Activated T-cell treated with anti-CD3 and anti-CD28 coated beads, Interleukin-2, amount 50 U/mL, for 24 hours (primary cell): Measurements from ENCODE around the gene DSCAML1.
A peak's percentile ranks its signal among the peaks of the same experiment; 100 is the strongest.
"Not testable (repeated sequence)": the region's sequence is repeated elsewhere in the genome, so short reads cannot be mapped to it uniquely, and the experiment has no call there.

Experiments
- DNase-seq: peaks from one replicate; pipeline ENCODE4 v3.0.0-alpha.2; 2020
- H3K27ac Mint-ChIP-seq: 2 replicates; pipeline ENCODE4 v1.8.0; 2020; ENCODE audit warnings: mild to moderate bottlenecking, mixed read lengths
- H3K27me3 Mint-ChIP-seq: 2 replicates; pipeline ENCODE4 v1.8.0; 2020; ENCODE audit warnings: mixed read lengths
- H3K36me3 Mint-ChIP-seq: 2 replicates; pipeline ENCODE4 v1.8.0; 2020; ENCODE audit warnings: low read depth, mixed read lengths
- H3K4me1 Mint-ChIP-seq: 2 replicates; pipeline ENCODE4 v1.8.0; 2020; ENCODE audit warnings: low read depth, mixed read lengths
- H3K4me3 Mint-ChIP-seq: 2 replicates; pipeline ENCODE4 v1.8.0; 2020; ENCODE audit warnings: mild to moderate bottlenecking, moderate library complexity, mixed read lengths
- H3K9me3 Mint-ChIP-seq: 2 replicates; pipeline ENCODE4 v1.8.0; 2020; ENCODE audit warnings: mixed read lengths

DSCAML1 gene

DNA sequence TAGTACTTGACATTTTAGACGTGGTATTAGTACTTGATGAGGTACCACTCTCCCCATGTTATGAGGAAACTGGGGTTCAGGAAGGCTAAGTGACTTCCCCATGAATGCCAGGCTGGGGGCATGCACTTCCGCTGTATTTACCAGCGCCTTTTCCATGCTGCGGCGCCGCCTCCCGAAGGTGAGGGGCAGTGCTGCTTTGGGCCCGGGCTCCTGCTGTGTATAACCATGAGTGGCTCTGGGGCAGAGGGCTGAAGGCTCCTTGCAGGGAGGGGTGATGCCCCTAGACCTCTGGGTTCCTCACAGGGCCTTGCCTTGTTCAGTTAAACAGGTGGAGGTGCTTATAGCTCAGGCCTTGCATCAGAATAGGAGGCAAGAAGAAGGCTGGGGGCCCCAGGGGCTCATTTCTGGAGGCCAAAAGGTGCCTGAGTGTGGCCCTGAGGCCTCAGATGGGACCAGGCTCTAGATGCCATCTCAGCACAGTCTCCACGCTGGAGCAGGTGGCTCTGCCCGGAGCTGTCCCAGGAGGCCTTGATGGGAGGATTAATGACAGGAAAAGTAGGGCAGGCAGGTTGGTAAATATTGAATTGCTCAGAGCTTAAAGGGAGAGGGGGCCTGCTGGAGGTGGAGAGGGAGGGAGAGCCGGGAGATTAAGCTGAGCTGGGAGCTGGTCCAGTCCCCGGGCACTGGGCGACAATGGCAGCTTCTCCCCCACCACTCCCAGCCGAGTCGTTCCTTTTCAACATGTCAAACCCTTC lies 339.8 kb downstream of the DSCAML1 start:
- peaks cover 19% of the 10 kb centered on the region for H3K4me1 Mint-ChIP-seq
- H3K36me3 Mint-ChIP-seq = peaks cover 2% of the 10 kb centered on the region
- peaks cover 2% of the 10 kb centered on the region for H3K27me3 Mint-ChIP-seq
- peaks cover 18% of the 10 kb centered on the region for H3K9me3 Mint-ChIP-seq
- H3K27ac Mint-ChIP-seq = no peak overlapping the region
- no peak overlapping the region for H3K4me3 Mint-ChIP-seq
- DNase-seq = no peak

DNA sequence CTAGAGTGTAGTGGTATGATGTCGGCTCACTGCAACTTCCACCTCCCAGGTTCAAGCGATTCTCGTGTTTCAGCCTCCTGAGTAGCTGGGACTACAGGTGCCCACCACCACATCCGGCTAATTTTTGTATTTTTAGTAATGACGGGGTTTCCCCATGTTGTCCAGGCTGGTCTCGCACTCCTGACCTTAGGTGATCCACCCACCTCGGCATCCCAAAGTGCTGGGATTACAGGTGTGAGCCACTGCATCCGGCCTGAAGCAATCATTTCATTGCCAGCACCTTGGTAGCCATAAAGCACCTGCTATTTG lies 340.3 kb downstream of the DSCAML1 start:
- H3K27ac Mint-ChIP-seq = peak overlapping the region; percentile 37
- peaks cover 18% of the 10 kb centered on the region for H3K9me3 Mint-ChIP-seq
- peaks cover 19% of the 10 kb centered on the region for H3K4me1 Mint-ChIP-seq
- not testable (repeated sequence) for H3K4me3 Mint-ChIP-seq, H3K27me3 Mint-ChIP-seq, H3K36me3 Mint-ChIP-seq, DNase-seq

DNA sequence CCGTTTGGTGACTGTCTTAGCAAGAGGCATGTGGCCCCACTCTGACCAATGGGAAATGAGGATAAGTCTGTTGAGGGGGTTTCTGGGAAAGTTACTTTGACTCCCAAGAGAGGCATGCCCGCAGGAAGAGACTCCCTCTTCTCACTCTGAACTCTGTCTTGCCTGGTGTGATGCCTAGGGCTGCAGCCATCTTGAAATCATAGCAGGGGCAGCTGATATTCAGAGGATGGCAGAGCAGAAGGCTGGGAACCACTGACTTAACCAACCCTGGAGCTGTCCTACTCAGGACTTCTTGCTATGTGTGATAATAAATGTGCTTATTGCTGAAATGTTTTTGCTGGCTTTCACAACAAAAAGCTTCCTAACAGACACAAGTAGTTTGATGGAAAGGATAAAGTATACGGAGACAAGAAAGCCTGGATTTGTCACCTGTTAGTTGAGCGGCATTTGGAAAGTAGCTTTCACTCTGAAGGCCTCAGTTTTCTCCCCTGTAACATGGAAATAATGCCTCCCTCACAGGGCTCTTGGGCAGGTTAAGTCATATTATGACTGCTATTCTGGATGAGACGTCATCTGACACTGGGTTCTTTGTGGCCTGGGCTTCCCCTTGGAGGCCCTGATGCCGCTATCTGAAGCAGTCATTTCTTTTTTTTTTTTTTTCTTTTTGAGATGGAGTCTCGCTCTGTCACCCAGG lies 340.8 kb downstream of the DSCAML1 start:
- Mint-ChIP-seq H3K27ac (peak overlapping the region; percentile 74), H3K36me3 (peaks cover 2% of the 10 kb centered on the region), H3K9me3 (peaks cover 18% of the 10 kb centered on the region), H3K4me3 (no peak overlapping the region), H3K27me3 (peaks cover 2% of the 10 kb centered on the region), H3K4me1 (peaks cover 19% of the 10 kb centered on the region)
- DNase-seq = no peak

DNA sequence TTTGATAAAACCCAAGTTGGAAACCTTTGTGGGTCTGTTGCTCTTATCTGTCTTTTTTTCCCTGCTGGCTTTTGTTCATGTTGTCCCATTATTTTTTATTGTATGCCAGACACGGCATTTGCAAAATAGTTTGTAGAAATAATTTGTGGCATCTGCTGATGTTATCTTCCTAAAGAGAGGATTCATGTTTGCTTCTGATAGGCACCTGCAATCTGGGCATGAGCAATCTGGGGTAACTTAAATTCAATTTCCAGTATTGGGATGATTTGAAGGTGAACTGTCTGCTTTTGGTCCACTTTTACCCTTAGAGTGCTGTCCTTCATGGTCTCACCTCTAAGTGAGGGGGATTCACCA lies 342.5 kb downstream of the DSCAML1 start:
- H3K4me3 Mint-ChIP-seq = no peak overlapping the region
- peaks cover 2% of the 10 kb centered on the region for H3K27me3 Mint-ChIP-seq

DNA sequence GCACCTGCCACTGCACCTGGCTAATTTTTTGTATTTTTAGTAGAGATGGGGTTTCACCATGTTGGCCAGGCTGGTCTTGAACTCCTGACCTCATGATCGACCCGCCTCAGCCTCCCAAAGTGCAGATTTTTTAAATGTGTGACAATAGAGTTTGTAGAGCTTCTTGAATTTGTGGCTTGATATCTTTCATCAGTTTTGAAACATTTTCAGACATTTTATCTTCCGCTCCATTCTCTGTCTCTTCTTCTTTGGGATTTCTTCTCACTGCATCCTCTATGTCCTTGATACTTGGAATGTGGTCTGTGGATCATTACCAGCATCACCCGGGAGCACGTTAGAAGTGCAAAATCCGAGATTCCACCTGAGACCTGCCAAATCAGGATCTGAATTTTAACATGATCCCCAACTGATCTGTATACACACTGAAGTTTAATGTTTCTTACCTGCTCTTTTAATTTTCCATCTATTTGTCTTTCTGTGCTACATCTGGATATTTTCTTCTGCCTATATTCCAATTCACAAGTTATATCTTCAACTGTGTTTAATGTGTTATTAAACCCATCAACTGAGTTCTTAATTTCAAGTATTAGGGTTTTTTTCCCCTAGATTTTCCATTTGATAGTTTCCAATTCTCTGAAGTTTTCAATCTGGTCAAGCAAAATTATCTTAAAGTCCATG lies 343.0 kb downstream of the DSCAML1 start:
- H3K4me1 Mint-ChIP-seq = peaks cover 19% of the 10 kb centered on the region

More for the DNA sequence above, 342.5 kb downstream of the DSCAML1 start:
- DNase-seq = no peak
- Mint-ChIP-seq H3K36me3 (peaks cover 2% of the 10 kb centered on the region), H3K27ac (no peak overlapping the region), H3K4me1 (peaks cover 19% of the 10 kb centered on the region), H3K9me3 (peaks cover 18% of the 10 kb centered on the region)

DNA sequence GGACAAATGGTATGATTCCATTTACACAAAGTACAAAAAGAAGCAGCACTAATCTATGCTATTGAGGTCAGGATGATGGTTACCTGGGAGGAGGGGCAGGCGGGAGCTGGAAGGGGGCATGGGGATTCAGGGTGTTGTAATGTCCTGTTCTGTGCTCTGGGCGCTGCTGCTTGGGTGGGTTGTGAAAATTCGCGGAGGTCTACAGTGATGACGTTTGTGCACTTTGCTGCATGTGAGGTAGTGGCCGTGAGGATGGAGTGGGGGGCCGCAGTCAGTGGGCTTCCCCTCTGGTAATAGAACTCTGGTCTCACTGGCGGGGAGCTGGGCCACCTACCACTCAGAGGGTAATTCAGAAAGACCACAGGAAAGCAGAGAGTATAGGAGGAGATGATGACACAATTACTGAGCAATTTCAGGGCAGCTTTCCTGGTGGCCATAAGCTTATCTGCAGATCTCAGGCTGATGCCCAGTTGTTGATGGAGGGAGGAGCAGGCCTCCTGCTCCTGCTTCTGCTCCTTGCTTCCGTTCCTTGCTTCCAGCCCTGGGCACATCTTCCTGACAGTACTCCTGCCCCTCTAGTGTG lies 347.8 kb downstream of the DSCAML1 start:
- Mint-ChIP-seq H3K9me3 (peaks cover 7% of the 10 kb centered on the region), H3K4me1 (no peaks in the 10 kb centered on the region), H3K27ac (no peak overlapping the region), H3K4me3 (no peak overlapping the region), H3K27me3 (peaks cover 5% of the 10 kb centered on the region), H3K36me3 (peaks cover 2% of the 10 kb centered on the region)
- DNase-seq = no peak

More for the DNA sequence above, 343.0 kb downstream of the DSCAML1 start:
- no peak overlapping the region for H3K27ac Mint-ChIP-seq
- H3K27me3 Mint-ChIP-seq = peaks cover under 1% of the 10 kb centered on the region
- DNase-seq = no peak
- peaks cover 2% of the 10 kb centered on the region for H3K36me3 Mint-ChIP-seq
- H3K4me3 Mint-ChIP-seq = no peak overlapping the region
- H3K9me3 Mint-ChIP-seq = peaks cover 18% of the 10 kb centered on the region

DNA sequence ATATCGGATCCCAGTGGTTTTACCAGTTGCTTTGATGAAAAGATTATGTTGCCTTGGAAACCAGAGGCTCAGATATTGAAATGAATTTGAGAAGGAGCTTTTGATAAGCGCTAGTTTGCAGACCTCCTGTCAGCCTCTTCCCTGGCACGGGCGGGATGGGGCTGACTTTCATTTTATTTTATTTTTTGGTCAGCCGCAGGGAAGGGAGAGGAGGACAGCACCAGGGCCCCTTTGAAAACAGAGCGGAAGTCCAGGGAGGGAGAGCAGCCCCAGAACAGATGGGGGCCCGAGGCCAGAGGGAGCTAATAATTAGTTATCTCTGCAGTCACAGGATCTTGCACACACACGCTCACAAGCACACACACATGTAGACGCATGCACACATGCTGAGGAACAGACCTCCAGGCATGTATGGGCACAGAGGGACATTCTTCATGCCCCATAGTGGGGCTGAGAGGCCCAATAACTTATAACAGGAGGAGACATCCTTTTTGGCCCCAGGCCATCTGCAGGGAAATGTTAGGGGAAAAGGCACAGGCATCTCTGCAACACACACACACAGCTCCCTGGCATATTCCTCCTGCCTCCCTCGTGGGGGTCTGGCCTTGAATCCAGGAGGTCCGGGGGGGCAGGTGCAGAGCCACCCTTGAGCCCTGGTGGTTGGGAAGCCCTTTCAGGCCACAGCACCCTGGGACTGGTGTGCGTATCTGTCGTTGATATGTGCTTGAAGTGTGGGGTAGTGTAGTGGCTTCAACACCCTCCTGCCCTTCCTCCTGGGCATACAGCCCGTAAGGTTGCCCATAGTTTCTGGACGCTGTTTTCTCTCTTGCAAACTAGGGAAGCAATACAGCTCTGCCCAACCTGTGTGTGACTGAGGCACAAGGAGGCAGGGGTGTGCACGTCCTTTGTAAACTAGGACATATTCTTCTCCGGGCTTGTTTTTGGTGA lies 352.0 kb downstream of the DSCAML1 start:
- H3K27me3 Mint-ChIP-seq = peaks cover 19% of the 10 kb centered on the region
- H3K27ac Mint-ChIP-seq = no peak overlapping the region
- no peaks in the 10 kb centered on the region for H3K9me3 Mint-ChIP-seq
- no peak for DNase-seq
- H3K36me3 Mint-ChIP-seq = no peaks in the 10 kb centered on the region
- H3K4me3 Mint-ChIP-seq = no peak overlapping the region
- H3K4me1 Mint-ChIP-seq = no peaks in the 10 kb centered on the region

DNA sequence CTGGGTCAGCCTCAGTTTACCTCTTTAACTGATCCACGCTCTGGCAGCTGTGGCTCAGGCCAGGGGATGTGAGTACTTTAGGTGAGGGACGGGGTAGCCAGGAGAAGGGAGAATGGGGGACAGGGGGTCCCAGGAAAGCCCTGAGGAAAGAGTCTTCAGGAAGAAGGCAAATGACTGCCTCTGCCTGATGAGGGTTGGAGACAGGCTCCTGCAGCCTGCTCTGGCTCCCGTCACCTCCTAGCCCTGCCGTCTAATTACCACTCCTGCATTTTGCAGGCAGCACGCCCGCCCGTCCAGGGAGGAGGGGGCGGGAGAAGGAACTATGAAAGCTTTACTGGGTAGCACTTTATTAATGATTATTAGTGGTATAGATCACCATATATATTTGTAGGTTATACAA lies 352.8 kb downstream of the DSCAML1 start:
- Mint-ChIP-seq H3K4me3 (no peak overlapping the region), H3K36me3 (no peaks in the 10 kb centered on the region), H3K4me1 (no peaks in the 10 kb centered on the region), H3K27me3 (peaks cover 19% of the 10 kb centered on the region), H3K27ac (no peak overlapping the region), H3K9me3 (no peaks in the 10 kb centered on the region)
- DNase-seq = no peak

DNA sequence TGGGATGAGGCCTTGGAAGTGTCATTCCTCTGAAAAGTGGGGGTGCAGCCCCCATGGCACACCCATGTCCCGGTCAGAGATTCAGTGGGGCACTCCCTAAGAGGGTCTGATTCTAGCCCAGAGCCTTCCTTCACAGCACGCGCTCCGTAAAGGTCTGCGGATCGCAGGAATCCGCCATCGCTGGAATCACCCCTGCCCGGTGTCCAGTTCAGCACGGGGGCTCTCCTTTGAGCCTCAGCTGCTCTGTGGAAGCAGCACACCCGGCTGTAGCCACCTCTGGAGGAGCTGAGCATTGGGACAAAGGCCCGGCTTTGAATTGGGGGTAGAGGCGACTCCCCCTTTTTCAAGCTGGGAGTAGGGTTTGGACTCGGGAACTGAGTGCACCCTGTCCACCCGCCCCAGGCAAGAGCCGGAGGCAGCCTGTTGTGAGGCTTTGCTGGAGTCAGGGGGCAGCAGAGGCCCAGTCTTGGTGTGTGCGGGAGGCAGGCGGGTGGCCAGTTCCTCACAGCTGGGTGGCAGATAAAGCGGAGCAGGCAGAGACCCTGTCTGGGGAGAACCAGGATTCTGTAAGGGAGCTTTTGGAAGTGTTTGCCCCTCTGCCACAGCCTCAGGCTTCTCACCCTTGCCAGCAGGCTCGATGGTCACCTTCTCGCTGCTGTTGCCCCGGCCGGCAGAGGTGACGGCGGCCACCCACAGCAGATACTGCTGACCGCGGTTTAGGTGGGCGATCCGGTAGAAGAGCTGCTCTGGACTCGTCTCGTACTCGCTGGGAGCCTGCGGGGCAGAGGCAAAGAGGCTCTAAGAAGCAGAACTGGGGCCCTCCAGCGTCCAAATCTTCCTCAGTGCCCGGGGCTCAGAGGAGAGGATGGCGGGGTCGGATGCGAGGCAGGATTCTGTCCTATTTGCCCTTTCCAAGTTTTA lies 353.5 kb downstream of the DSCAML1 start:
- Mint-ChIP-seq H3K4me3 (no peak overlapping the region), H3K36me3 (no peaks in the 10 kb centered on the region), H3K4me1 (no peaks in the 10 kb centered on the region), H3K9me3 (no peaks in the 10 kb centered on the region), H3K27me3 (peaks cover 22% of the 10 kb centered on the region), H3K27ac (no peak overlapping the region)
- DNase-seq = no peak

DNA sequence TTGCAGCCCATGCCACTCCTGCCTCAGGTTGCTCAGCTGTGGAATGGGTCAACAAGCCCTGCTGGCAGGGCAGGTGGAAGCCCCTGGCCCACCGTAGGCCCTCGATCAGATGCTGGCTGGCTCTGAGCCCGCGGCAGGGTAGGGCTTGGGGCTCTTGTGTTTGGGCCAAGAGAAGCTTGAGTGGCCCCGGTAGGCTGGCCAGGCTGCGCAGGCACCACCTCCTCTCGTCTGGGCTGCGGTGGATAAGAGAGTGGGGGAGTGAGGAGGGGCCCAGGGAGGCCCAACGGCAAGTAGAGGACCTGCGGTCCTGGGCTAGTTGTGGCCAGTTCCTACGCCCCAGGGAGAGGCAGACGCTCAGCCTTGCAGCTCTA lies 354.2 kb downstream of the DSCAML1 start:
- Mint-ChIP-seq H3K4me3 (no peak overlapping the region), H3K27ac (no peak overlapping the region), H3K27me3 (peaks cover 19% of the 10 kb centered on the region), H3K4me1 (no peaks in the 10 kb centered on the region), H3K36me3 (no peaks in the 10 kb centered on the region), H3K9me3 (no peaks in the 10 kb centered on the region)
- DNase-seq = no peak

DNA sequence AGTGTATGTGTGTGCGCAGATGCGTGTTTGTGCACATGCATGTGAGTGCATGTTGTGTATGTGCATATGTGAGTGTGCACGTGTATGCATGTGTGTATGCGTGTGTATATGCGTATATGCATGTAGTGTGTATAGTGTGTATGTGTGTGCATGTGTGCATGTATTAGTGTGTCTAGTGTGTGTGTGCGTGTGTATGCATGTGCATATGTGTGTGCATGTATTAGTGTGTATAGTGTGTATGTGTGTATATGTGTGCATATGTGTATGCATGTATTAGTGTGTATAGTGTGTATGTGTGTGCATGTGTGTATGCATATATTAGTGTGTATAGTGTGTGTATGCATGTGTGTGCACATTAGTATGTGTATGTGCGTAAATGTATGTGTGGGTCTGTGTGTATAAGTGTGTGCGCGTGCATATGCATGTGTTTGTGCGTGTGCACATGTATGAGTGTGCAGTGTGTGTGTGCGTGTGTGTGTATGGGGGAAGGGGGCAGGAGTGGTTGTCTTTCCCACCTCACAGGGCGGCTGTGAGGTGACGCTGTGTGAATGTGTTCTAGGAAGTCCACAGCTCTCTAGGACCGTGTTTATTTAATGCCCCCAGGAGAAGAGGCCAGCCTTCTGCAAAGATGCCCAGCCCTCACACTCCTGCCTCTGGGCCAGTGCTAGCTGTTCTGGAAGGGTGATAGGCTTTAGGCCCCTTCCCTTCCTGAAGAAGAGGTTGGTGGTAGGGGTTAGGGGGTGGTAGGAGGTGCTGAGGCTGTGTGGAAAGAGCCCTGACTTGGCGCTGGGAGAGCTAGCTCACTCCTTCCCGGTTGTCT lies 354.8 kb downstream of the DSCAML1 start:
- no peaks in the 10 kb centered on the region for H3K4me1 Mint-ChIP-seq
- H3K36me3 Mint-ChIP-seq = no peaks in the 10 kb centered on the region
- H3K4me3 Mint-ChIP-seq = no peak overlapping the region
- no peak for DNase-seq
- H3K27me3 Mint-ChIP-seq = peaks cover 19% of the 10 kb centered on the region
- H3K9me3 Mint-ChIP-seq = no peaks in the 10 kb centered on the region
- H3K27ac Mint-ChIP-seq = no peak overlapping the region

DNA sequence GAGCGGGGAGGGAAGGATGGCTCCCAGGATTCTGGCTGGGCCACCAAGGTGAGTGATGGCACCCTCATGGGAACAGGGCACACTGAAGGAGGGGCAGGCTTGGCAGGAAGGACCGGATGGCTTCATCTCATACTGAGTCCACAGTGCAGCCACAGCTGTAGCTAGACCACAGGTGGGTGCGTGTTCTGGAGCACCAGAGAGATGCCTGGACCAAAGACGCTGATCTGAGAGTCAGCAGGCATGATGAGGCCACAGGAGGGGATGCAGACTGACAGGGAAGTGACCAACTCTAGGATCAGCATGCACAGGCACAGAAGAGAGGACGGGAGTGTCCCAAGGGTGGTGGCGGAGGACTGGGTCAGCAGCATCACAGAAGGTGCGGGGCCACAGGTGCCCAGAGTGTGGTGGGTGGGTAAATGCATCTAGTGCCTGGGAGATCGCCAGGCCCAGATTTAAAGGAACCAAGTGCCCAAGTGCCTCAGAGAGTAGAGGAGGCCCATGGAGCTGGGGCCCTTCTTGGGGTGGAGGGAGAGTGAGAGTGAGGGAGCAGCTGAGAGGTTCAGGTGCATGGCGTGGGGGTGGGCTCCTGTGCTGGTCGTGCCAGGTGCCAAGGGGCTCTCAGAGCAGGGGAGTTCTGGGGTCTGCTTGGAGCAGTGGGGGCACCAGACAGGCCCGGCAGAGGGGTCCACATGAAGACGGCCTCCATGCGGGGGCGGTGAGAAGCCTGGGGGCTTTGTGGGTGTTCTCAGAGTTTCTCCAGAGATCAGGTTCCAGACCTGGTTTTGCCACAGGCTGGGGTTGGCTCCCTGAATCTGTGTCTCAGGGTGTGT lies 355.7 kb downstream of the DSCAML1 start:
- no peaks in the 10 kb centered on the region for H3K9me3 Mint-ChIP-seq
- DNase-seq = no peak
- no peaks in the 10 kb centered on the region for H3K4me1 Mint-ChIP-seq
- no peak overlapping the region for H3K27ac Mint-ChIP-seq
- peaks cover 25% of the 10 kb centered on the region for H3K27me3 Mint-ChIP-seq
- no peak overlapping the region for H3K4me3 Mint-ChIP-seq
- H3K36me3 Mint-ChIP-seq = no peaks in the 10 kb centered on the region
